NCI-H2107 (cell line): ENCODE results near the gene SLC6A13.
"Not testable (repeated sequence)": the region's sequence is repeated elsewhere in the genome, so short reads cannot be mapped to it uniquely, and the experiment has no call there.

Experiments used
- DNase-seq: peaks from one replicate; lab custom pipeline; 2025; lab: John Stamatoyannopoulos, UW

Gene SLC6A13

DNA sequence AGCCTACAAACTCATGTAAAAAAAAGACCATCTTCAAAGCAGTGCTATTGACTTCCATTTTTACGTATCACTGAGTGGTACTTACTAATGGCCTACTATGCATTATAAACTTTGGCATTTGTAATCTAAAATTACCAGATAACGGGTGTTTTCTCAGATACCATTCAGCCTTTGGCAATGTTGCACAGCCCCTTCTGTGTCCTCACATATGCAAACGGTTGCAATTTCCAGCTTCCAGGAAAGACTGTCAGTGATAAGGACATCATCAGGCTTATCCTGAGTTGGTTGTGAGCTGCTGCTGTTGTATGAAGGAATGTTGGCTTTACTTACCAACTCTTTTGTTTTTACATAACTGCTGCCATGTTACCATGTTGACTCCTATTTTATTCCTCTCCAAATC lies 1.6 kb upstream of the SLC6A13 start:
- DNase-seq: no peak

DNA sequence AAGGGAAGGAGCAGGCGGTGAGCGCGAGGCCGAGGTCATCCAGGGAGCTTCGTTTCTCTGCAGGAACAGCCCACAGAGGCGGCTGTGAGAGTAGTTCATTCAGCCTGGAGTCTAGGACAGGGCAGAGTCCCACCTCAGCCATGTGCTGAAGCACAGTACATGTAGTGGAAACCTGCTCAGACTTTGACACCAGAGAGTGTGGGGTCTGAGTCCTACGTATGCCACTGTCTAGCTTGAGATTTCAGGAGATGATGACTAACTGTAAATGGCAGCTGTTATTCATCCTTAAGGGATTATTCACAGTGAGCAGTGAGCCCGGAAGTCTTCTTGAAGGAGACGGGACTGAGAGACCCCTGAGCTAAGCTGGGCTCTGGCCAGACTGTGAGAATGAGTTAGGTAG lies 938 bp upstream of the SLC6A13 start:
- no peak for DNase-seq

DNA sequence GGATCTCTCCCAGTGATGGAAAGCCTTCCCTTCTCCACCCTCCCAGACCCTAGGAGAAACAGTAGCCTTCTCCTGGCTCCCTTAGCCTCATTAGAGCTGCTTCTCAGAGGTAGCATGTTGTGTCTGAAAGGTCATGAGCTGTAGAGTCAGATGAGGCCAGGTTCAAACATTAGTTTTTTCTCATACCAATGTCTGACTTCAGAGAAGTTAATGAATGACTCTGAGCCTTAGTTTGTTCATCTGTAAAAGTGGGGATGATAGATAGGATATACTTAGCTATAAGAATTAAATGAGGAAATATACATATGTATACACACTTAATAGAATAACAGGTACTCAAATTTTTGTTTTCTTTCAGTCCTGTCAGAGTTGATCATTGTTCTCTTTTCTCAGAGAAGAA lies 523 bp downstream of the SLC6A13 start:
- no peak for DNase-seq

DNA sequence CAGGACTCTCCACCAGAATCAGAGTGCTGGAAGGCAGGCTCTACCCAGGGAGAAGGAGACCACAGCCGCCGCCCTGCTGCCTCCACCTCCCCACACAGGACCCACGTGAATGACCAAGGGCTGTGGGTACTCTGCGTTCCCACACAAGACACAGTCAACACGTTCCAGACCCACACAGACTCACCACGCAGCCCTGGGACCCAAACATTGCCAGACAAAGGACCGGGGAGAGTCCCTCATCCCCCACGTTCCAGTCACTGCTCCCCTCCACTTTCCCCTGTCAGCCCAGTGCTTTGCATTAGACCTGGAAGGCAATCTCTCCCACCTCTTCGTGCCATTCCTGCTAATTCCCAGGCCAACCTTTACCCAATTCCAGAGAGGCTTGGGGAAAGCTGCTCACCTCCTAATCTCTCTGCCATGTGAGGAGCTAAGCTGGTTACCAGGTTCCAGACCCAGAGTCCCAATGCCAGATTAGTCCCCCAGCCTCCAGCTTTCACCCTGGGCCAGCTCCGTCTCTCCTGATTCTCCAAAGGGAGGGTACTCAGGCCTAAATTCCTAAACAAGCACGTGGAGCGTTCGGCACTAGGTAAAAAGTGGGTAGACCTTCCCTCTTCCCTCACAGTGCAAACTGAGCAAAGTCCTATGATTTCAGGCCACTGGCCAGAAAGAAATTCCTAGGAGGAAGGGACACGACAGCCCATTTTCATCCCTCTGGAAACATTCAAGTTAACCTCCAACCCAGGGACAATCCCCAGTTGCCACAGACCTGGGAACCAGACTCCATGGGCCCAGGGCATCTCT lies 4.9 kb downstream of the SLC6A13 start:
- DNase-seq: no peak

DNA sequence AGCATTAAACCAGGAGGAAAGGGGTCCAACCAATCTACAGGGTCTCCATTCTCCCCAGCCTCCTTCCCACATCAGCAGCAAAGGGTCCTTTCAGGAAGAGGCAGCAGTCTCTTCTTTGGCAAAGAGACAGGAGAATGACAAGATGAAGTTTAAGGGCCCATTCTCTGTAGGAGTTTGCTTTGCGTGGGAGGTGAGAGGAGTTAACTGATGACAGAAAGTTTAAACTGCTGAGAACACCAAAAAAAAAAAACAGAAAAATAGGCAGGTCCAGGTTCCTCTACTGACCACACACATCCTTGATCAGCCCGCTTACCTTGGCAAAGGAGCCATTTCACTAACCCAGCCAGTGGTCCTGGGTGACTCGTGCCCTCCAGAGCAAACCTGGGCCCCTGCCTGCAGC lies 5.7 kb downstream of the SLC6A13 start:
- no peak for DNase-seq

DNA sequence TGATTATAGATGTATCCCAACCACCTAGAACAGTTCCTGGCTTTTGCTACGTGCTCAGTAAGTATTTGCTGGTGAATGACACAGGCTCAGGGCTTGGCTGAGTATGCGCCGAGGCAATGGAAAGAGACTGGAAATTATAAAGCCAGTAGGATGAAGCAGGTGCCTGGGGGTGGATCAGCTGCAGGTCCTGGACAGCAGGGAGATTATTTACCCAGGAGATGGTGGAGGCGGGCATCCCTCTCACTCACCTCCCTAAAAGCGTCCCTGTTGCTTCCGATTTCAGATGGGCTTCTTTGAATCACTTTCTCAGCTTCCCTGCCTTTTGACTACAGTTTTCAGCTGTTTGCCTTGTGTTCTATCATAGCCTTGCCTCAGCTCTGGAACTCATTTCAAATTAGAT lies 6.4 kb downstream of the SLC6A13 start:
- no peak for DNase-seq

DNA sequence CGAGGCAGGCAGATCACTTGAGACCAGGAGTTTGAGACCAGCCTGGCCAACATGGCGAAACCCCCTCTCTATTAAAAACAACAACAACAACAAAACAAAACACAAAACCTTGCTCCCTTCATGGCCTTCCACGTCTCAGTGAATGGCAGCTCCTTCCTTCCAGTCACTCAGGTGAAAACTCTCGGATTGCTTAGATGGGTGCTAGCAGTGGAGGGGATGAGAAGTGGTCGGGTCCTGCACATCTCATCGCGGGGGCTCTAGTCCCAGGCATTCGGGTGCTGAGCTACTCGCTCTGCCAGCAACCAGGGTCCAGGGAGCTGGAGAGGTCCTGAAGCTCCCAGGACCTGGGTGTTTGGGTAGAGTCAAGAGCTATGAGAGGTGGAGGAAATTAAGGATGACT lies 7.7 kb downstream of the SLC6A13 start:
- DNase-seq: no peak

DNA sequence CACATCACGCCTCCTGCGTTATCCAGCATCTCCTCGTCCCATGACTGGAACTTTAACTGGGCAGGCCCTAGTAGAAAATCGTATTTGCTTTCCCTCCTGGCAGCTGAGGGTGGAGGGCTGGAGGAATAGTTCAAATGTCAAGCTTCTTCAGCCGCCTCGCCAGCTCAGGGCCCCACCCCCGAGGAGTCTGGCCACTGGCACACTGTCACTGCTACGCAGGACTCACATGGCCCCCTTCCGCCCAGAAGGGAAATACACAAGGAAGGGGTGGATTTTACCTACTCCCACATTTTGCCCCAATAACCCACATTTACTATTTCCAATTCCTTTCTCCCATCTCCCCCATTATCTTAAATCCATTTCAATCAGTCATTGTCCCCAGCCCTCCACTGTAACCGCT lies 8.6 kb downstream of the SLC6A13 start:
- no peak for DNase-seq

DNA sequence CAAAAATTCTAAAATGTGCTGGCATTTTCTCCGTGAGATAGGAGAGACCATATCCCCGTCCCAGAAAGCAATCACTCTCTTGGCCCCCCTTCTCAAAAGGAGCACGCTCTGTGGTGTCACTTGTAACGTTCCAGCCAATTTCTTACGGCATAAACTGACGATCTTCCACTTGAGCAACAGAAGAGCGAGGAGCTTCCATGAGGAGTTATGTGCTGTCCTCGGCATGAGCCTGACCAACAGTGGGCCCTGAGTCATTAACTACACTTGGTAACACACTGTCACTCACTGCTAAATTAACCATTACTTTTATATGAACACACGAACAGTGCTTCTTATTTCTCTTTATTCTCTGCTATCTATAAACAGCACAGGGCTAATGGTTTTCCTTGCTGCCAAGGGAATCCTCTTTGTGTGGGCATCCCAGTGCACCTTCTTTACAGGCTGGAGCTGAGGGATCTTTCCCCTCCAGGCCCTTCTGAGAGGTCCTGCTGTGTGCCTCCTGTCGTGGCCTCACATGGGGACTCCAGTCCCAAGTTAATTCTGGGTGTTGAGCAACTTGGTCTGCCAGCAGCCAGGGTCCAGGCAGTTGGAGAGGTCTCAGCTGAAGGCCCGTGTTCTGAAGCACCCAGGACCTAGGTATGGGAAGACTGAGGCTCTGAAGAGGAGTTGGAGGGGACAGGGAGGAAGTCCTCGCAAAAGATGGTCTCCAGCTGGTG lies 9.4 kb downstream of the SLC6A13 start:
- DNase-seq: no peak

DNA sequence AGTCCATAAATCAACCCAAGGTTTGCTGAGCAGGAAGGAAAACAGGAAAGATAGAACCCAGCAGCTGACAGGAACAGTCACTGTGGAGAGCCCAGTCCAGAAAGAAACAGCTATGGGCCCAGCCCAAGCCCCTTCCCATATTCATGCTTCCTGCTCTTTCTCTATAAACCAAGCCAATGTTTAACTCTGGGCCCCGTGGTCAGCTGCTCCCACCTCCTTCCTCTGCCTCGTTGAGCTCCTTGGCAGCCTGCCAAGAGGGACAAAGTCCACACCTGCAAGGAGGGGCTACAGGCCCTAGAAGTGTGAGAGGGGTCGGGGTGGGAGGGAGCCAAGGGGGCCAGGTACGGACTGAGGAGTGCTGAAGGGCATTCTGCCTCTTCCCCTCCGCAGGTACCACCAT lies 10.0 kb downstream of the SLC6A13 start:
- no peak for DNase-seq

DNA sequence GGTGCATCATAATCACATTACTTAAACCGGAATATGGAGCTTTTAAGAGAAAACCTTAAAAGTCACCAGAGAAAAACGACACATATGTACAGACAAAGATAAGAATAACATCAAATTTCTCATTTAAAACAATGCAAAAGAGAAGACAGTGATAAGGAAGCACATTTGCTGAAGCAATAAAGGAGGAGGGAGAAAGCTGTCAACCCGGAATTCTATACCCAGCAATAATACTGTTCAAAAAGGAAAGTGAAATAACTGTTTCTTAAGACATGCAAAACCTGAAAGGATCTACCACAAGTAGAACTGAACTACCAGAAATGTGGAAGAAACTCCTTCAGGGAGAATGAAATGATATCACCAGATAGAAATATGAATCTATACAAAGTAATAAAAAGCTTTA lies 15.4 kb downstream of the SLC6A13 start:
- no peak for DNase-seq

DNA sequence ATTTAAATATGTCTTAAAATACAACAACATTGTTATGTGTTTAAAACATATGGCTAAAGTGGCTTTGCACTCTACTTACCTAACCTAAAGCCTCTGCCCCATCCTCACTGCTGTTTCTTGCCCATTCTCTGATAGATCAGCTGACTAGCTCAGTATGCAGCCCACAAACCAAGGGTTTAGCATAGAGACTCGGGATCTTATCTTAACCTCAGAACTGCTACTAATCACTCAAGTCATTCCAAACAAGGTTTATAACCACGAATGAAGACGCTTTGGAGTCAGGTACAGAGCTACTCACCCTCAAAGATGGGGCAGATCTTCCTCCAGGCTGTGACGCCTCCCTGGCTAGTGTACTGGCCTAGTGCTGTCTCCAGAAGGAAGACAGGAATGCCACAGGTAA lies 19.3 kb downstream of the SLC6A13 start:
- DNase-seq: no peak

DNA sequence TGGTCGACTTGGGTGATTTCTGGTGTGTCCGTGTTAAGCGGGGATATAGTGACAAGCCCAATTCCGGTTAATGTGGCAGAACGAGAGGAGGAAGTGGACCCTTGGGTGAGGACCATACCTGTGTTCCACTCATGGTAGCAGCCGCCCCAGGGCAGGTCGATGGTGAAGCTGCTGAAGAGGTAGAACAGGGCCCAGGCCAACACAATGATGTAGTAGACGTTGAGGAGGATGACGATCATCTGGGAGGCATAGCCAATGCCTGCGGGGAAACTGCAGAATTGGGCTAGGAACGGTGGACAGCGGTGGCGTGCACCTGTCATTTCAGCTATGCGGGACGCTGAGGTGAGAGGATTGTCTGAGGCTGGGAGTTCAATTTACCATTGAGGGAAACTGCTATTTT lies 20.1 kb downstream of the SLC6A13 start:
- no peak for DNase-seq

DNA sequence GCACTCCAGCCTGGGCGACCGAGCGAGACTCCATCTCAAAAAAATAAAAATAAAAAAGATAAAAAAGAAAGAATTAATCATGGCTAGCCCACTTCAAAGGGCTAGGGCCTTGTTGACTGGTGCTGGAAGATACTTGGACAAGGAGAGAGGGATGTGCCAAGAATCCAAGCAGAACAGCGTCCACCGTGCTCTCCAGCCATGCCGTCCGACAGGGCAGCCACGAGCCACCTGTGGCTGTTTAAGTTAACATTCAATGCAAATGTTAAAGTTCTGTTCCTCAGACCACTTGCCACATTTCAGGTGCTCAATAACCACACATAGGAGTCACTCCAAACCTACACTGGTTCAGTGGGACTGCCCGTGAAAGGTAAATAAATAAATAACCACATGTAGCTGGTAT lies 21.4 kb downstream of the SLC6A13 start:
- DNase-seq: no peak

DNA sequence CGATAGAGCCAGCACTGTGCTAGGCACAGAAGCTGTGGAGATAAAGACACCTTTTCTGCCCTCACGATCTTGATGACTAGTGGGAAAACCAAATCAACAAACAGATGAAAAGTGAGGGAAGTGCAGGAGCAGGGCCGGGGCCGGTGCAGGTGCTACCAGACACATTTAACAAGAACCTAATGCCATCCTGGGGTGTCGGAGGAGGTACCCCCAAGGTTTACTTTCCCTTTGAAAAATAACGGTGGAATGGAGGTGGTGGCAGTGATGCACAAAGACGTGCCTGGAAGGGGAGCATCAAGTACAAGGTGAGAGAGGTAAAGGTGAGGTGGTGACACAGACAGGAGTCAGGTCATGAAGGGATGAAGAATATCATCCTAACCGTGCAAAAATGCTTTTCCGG lies 22.1 kb downstream of the SLC6A13 start:
- DNase-seq: no peak

DNA sequence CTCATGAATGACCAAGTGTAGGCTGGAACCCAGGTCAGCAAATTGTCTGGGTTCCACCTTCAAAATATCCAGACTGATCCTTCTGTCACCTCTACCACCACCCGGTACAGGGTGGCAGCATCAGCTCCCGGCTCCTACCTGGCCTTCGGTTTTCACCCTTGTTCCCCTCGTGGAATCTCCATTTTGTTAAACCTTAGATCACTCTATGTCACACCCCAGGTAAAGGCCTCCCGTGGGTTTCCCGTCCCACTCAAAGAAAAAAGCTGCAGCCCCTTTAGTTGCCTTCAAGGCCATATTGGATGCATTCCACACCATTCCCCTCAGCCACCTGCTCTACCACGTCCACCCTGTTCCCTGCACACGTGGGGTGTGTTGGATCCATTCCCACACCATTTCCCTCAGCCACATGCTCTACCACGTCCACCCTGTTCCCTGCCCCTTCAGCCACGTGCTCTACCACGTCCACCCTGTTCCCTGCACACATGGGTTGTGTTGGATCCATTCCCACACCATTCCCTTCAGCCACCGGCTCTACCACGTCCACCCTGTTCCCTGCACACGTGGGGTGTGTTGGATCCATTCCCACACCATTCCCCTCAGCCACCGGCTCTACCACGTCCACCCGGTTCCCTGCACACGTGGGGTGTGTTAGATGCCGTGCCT lies 23.8 kb downstream of the SLC6A13 start:
- DNase-seq: no peak

DNA sequence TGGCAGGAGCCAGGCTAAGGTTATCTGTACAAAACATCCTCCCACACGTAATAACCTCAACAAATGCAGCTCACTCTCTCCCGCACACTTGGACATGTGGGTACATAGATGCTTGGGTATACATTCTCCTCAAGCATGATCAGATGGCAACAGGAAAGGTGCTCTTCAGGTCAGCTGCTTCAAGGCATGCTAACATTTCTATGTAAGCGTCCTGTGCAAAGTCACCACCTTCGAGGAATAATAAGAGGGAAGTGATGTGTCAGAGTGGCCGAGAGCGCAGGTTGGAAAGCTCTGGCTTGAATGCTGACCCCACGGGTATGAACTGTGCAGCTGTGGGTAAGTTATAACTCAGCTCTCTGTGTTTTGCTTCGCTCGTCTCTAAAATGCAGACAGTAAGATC lies 24.5 kb downstream of the SLC6A13 start:
- DNase-seq: no peak

DNA sequence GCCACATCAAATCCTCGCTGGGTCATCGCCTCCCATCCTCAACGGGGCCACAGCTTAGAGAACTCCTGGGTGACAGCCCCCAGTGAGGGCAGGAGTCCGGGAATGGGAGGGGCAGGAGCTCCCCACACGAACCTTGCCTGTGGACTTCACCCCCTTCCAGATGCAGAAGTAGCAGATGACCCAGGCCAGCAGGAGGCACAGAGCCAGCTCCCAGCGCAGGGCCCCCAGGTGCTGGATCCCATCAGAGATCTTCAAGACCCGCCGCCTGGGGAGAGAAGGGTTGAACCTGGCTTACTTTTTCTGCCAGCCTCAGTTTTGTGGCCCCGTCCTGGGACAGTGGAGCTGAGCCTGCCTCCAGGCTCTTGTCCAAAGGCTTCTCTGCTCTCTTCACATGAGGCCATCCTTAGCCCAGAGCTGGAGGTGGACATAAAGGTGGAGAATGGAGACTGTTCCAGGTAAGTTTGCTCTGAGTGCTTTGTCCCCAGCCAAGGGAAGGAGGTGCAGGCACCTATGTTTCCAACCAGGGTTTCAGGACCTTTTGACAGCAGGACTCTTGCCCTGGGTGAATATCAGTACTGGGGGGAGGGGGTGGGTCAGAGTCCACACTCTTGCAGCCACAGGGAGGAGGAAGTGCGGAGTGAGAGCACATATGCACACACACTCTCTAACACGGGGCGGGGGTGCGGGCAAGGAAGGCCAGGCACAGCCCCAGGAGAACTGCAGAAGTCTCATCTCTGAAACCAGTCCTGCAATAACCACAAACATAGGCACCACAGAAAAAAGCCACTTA lies 25.4 kb downstream of the SLC6A13 start:
- DNase-seq: no peak

DNA sequence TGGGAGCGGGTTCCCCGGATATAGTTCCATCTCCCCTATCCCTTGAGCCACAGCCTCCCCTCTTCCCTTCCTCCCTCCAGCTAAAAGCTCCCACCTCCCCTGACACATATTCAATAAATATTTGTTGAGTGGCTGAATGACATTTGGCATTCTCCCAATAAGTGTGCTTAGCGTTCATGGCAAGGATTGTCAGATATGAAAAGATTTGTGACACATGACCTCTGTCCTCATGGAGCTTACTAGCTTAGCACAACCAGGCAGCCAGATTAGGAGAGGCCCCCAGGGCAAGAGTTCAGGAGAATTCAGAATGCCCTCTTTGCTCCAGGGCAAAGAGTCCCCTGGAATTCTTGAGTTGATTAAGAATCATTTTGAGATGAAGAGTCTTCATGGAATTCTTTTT lies 26.2 kb downstream of the SLC6A13 start:
- DNase-seq: no peak

DNA sequence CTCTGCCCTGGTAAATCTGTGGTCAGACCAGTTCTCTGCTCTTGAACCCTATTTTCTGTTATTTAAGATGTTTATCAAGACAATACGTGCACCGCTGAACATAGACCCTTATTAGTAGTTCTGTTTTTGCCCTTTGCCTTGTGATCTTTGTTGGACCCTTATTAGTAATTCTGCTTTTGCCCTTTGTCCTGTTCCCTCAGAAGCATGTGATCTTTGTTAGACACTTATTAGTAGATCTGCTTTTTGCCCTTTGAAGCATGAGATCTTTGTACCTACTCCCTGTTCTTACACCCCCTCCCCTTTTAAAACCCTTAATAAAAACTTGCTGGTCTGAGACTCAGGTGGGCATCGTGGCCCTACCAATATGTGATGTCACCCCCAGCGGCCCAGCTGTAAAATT lies 26.7 kb downstream of the SLC6A13 start:
- not testable (repeated sequence) for DNase-seq

DNA sequence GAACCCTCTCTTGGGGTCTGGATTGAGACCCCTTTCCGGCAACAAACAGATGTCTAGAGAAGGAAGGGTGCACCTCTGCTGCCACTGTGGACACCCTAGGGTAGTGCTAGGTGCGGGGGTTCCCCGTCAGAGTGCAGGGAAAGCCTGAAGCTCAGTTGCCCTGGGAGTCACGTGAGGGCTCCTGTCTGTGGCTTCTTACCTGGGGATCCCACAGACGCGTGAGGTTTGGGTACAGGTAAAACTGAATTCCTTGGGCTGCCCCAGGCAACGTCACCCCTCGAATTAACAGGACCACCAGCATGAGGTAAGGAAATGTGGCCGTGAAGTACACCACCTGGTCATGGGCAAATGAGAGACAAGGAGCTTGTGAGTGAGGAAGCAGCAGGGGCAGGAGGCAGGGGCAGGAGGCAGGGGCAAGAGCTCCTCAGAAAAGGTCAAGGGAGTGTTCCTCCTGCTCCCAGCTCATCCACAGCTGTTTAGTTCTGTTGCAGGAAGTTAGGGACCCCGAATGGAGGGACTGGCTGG lies 27.7 kb downstream of the SLC6A13 start:
- DNase-seq: no peak

DNA sequence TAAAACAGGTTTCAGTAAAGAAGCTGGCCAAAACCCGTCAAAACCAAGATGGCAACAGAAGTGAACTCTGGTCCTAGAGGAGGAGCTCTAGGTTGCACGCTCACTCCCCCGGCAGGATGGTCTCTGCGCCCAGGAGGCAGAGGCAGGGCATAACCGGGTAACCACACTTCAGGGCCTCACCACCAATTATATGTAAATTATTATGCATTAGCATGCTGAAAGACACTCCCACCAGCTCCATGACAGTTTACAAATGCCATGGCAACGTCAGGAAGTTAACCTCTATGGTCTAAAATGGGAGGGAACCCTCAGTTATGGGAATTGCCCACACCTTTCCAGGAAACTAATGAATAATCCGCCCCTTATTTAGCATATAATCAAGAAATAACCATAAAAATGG lies 28.6 kb downstream of the SLC6A13 start:
- no peak for DNase-seq
